ENCODE data around the gene TFAP2E. TPM values are rescaled to one million over a fixed set of nuclear protein-coding genes. Genes with fewer than 3 reads are reported as not detected.
A peak's percentile ranks its signal among the peaks of the same experiment; 100 is the strongest.

Gene TFAP2E
- total RNA-seq, 1 donor from 2014 or later: 10.2 TPM

DNA sequence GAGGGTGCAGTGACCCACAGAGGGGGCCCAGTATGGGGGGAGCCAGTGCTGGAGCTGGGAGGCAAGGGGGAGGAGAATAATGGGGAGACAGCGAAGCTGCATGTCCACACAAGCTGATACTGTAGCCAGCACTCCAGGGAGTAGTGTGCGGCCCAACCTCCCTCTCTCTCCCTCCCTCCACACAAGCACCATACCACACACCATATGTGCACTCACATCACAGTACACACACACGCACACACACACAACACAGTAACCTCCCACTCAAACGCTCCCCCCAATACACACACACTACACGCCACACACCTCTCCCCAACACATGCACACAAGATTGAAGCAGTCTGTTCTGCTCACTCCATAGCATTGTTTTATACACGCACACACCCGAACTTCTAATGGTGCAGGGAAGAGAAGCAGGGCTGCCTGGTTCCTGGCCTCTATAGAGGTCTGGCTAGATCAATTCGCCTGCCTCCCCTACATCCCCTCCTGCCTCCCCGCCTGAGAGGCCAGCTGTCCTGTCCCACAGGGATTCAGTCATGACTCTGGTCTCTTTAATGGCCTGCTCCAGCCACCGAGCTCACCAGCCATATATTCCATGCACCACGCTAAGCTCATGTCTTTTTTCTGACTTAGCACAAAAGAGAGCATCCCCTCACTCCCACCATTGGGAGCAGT lies 11.7 kb upstream of the TFAP2E start:
- H3K36me3 ChIP-seq: peaks cover 10 to 38% of the 10 kb centered on the region in 2 donors
- H3K9me3 ChIP-seq: no peaks in the 10 kb centered on the region
- peak overlapping the region in 1 of 2 donors; percentile 9 for H3K27ac ChIP-seq
- no peaks in the 10 kb centered on the region for H3K27me3 ChIP-seq
- peak overlapping the region in 1 of 2 donors; percentile 39 for H3K4me3 ChIP-seq
- TF ChIP-seq, protein P1, sequence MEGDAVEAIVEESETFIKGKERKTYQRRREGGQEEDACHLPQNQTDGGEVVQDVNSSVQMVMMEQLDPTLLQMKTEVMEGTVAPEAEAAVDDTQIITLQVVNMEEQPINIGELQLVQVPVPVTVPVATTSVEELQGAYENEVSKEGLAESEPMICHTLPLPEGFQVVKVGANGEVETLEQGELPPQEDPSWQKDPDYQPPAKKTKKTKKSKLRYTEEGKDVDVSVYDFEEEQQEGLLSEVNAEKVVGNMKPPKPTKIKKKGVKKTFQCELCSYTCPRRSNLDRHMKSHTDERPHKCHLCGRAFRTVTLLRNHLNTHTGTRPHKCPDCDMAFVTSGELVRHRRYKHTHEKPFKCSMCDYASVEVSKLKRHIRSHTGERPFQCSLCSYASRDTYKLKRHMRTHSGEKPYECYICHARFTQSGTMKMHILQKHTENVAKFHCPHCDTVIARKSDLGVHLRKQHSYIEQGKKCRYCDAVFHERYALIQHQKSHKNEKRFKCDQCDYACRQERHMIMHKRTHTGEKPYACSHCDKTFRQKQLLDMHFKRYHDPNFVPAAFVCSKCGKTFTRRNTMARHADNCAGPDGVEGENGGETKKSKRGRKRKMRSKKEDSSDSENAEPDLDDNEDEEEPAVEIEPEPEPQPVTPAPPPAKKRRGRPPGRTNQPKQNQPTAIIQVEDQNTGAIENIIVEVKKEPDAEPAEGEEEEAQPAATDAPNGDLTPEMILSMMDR (IDR thresholded peaks at IDR 0.05): no peak
- no peak for DNase-seq (ENCODE audit: low spot score in 2 of 2)
- H3K4me1 ChIP-seq: peaks cover 2 to 26% of the 10 kb centered on the region in 2 donors
- intact Hi-C loops (cut with DNase I): no loop called here

DNA sequence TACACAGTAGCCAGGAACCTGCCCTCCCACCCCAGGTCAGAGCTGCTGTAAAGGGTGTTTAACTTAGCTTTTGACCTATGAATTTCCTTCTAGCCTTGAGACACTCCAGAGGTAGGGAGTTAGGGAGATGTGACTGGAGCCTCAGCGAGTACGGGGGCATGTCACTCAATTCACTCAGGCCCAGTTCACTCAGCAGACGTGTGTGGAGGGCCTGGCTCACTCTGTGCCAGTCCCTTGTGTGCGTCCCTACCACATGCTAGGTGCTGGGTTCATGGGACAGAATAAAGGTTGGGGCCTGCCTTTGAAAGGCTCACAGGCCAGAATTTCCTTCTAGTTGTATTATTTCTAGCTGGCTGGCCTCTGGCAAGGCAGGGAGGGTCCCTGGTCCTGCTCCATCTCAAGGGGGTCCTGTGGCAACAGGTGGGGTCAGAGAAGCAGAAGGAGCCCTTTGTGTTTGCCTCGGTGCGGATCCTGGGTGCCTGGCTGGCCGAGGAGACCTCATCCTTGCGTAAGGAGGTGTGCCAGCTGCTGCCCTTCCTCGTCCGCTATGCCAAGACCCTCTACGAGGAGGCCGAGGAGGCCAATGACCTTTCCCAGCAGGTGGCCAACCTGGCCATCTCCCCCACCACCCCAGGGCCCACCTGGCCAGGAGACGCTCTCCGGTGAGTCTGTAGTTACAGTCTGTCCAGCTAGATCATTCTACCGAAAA lies 11.0 kb upstream of the TFAP2E start:
- H3K36me3 ChIP-seq: peaks cover 10 to 38% of the 10 kb centered on the region in 2 donors
- TF ChIP-seq, protein P1 (IDR thresholded peaks at IDR 0.05): no peak
- no peak for DNase-seq (ENCODE audit: low spot score in 2 of 2)

DNA sequence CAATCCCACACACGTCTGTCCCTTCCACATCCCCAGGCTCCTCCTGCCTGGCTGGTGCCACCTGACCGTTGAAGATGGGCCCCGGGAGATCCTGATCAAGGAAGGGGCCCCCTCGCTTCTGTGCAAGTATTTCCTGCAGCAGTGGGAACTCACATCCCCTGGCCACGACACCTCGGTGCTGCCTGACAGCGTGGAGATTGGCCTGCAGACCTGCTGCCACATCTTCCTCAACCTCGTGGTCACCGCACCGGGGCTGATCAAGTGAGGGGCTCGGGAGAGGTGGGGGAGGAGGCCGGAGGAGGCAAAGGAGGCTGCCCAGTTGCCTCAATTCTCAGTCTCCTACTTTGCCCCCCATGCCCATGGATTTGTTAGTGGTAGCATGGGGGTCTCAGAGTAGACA lies 9.9 kb upstream of the TFAP2E start:
- Histone ChIP-seq H3K36me3 (peaks cover 10 to 38% of the 10 kb centered on the region in 2 donors), H3K27me3 (no peaks in the 10 kb centered on the region), H3K27ac (no peak overlapping the region), H3K4me1 (peaks cover 2 to 22% of the 10 kb centered on the region in 2 donors), H3K9me3 (no peaks in the 10 kb centered on the region), H3K4me3 (no peak overlapping the region)
- intact Hi-C loops (cut with DNase I): no loop called here
- DNase-seq (ENCODE audit: low spot score in 2 of 2): no peak
- TF ChIP-seq, protein P1 (IDR thresholded peaks at IDR 0.05): no peak

More for the DNA sequence above, 11.0 kb upstream of the TFAP2E start:
- H3K4me1 ChIP-seq: peaks cover 2 to 23% of the 10 kb centered on the region in 2 donors
- no peak overlapping the region for H3K27ac ChIP-seq
- no peaks in the 10 kb centered on the region for H3K9me3 ChIP-seq
- H3K4me3 ChIP-seq: no peak overlapping the region
- intact Hi-C loops (cut with DNase I): no loop called here
- no peaks in the 10 kb centered on the region for H3K27me3 ChIP-seq

DNA sequence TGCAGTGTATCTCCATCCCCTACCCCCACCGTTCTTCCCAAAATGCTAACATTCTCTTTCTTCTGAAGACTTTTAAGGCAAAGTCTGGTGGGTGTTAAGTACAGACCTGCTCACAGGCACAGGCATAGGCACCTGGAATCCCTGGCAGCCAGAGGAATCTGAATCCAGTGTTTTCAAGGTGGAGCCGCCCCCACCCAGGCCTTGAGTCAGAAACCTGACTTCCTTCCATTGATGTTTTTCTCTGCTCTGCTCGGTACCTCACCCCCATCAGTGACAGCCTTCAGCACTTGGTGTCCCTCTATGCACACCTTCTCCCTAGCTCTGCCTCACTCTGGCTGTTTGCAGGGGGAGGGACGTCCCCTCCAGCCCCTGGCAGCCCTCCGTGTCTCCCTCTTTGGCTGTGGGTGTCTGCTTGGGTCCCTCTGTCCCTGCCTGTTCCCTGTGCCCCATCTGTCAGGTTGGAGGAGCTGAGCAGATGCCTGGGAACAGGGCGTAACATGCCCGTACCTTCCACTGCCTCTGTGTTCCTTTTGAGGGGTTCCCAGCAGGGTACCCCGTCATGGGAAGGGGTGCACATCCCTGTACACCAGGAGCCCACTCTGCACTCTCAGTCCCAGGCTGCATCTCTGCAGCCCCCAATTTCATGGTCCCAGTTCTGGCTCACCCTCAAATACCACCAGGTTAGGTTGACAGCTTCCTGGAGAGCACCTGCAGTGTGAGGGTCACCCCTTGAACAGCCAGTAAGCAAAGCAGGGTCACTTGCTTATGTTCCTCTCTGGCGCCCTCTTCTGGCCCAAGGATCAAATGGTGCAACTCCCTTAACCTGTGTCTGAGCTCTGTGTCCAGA lies 8.9 kb upstream of the TFAP2E start:
- Histone ChIP-seq H3K27me3 (no peaks in the 10 kb centered on the region), H3K9me3 (no peaks in the 10 kb centered on the region), H3K4me3 (no peak overlapping the region), H3K4me1 (peaks cover 2 to 16% of the 10 kb centered on the region in 2 donors), H3K36me3 (peaks cover 10 to 38% of the 10 kb centered on the region in 2 donors), H3K27ac (no peak overlapping the region)
- TF ChIP-seq, protein P1 (IDR thresholded peaks at IDR 0.05): peak; percentile 38 to 77 (median 69)
- peak in 1 of 2 donors; percentile 83 for DNase-seq (ENCODE audit: low spot score in 2 of 2)
- intact Hi-C loops (cut with DNase I): loop anchor here (1.0 kb wide), 1 partner anchor 113 kb away; no protein-coding TSS in a partner anchor

Measured in ascending aorta (tissue), 2 donors.